Dermis blood vessel endothelial cell (primary cell): ENCODE results near the gene ZBTB7C. TPM values are rescaled to one million over a fixed set of nuclear protein-coding genes. Genes with fewer than 3 reads are reported as not detected.

Experiments
- DNase-seq: peaks from one replicate; pipeline ENCODE4 v3.0.0; 2010
- total RNA-seq: library from RNA; depleted of rRNA; stranded (reverse); fragments of >200 nt; gene quantifications from 2 replicates; pipeline ENCODE4 v1.2.3, GENCODE V29; 2014

Gene ZBTB7C
- total RNA-seq, 1 donor from 2014 or later: not detected

DNA sequence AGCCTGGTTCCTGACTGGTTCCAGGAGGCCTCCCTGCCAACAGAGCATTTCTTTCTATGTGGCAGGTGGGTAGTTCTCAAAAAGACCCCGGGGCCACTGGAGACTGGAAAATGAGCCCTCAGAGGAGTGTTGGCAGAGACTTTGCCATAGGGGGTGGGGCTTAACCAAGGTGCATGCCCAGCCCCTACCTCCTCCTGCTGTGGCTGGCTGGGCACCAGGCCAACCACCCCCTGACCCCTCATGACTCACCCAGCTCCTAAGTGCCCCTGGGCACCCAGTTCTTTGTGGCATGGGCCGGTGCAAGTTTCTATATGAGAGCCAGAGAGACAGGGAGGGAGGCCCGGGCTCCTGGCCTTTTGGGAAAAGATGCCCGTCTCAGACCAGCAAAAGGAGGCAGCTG lies 380.5 kb downstream of the ZBTB7C start:
- no peak for DNase-seq

DNA sequence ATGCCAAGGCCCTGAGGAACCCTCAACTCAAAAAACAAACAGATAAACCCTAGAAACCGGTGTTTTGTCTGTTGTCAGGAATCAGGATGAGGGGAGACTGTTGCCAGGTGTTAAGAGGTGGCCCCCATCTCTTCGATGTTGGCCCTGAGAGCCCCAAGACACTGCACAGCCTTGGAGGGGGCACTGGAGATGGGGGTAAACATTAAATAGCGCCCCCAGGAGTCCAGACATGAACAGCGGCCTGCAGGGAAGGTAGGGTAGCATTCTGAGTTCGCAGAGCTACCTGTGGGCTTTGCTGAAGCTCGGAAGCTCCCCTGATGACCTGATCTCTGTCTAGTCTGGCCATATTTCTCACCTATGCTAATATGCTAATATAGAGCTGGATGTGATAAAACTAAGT lies 381.1 kb downstream of the ZBTB7C start:
- DNase-seq: no peak

DNA sequence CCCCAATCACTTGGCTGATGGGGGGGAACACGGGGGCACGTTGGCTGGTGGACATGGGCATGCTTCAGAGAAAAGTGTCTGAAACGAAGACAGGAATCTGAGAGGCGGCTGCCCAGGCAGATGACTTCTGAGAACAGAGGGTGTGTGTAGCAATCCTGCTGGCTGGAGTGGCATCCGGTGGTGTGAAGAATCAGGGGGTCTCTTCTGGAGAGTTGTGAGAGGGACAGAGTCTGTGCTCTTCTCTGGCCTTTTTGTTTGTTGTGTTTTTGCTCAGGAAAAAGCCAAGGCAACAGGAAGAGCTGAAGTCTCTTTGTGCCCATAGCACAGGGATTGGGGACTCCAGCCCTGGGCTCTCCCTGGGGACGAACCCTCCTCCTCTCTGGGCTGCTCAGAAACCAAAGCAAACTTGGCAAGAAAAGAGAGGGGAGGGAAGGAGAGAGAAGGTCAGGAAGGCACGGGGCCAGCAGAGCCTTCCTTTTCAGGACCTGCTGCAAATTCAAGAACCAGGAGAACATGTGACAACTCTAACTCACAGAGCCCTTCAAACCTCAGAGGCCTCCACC lies 381.7 kb downstream of the ZBTB7C start:
- no peak for DNase-seq

DNA sequence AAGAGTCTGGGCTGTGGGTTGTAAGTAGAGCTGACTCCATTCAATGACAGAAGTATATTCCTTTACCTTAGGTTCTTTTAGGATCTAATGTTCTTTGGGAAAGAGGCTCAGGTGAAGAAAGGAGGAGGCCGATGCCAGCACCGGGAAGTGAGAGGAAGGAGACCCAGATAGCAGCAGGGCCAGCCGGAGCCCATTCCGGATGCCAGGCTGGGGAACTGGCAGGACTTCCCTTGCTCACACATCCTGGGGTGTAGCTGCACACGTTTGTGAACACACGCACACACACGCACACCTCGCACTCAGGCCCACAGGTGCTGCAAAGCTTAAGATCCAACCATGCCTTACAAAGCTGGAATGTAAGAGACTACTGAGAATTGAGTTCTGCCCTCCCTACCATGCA lies 383.0 kb downstream of the ZBTB7C start:
- DNase-seq: peak; percentile 13

DNA sequence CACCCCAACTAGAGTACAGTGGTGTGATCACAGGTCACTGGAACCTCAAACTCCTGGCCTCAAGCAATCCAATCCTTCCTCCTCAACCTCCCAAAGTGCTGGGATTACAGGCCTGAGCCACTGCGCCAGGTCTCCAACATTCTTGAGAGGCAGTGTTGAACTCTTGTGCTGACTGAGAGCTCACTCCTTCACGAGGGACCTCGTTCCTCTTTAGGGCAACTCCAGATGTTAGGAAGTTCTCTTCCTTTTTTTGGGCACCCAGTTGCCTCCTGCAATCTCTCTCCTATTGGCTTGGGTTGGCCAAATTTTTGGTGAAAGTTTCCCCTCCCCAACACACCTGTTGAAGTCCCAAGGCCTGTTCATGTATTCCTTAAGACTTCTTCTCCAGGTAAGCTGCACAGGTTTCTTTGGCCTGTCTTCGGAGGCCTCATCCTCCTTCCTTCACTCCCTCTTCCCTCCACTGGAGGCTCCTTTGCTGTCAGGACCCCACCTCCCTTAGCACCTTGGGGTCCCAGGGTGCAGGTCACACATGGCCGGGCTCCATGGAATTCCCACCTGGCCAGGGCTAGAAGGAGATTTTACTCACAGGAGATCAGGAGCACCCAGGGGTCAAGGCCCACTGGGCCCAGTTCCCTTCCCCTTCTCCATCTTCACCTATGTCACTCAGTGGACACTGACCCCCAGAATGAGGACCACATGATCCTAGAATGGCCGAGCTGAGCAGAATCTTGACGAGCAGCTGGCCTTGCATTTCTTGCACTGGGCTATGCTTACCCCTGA lies 384.1 kb downstream of the ZBTB7C start:
- DNase-seq: no peak

DNA sequence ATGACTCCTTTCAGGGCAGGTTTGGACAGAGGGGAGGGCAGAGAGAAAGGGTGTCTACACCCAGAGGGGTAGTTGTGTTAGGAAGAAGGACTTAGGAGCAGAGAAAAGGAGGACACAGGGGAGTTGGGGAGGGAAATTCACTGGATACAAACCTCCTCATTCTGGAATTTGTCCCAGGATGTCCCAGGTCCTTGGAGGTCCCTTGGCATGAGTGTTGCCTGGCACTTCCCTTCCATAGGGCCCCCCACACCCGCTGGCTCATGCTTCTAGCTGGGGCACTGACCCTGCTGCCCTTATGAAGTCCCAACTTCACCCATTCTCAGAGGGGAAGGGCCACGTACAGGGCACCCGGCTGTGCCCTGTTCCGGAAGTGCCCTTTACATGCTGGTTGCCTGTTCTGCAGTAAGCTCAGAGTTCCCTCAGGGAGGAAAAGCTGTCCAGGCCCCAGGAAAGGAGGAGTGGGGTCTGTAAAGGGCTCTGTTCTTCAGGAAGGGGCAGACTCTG lies 385.1 kb downstream of the ZBTB7C start:
- DNase-seq: no peak

DNA sequence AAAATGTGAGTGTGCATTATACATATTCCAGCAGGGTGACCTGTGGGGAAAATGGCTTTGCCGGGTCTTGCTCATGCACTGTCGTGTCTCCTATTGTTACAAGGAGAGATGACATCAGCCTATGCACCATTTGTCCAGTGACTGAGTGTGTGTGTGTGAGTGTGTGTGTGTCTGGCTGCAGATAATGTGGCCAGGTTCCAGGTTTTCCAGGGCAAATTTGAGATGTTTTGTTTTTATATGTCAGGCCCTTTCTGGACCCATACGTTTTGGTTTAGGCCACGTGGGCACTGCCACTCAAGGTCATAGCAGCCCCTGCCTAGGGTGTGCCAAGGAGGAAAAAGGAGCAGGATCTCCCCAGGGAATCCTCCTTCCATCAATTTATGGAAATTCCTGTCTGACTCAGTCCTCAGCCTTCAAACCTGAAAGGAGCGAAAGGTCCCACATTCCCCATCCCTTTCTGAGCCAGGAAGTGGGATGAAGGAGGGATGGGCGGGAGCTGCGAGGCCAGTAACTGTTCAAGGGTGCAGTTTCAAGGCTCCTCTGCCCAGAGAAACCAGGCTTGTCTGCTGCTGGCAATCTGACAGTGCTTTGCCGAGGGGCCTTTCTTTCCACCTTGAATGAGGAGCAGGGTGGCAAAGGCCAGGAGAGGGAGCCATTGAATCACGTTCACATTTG lies 385.7 kb downstream of the ZBTB7C start:
- peak; percentile 91 for DNase-seq

DNA sequence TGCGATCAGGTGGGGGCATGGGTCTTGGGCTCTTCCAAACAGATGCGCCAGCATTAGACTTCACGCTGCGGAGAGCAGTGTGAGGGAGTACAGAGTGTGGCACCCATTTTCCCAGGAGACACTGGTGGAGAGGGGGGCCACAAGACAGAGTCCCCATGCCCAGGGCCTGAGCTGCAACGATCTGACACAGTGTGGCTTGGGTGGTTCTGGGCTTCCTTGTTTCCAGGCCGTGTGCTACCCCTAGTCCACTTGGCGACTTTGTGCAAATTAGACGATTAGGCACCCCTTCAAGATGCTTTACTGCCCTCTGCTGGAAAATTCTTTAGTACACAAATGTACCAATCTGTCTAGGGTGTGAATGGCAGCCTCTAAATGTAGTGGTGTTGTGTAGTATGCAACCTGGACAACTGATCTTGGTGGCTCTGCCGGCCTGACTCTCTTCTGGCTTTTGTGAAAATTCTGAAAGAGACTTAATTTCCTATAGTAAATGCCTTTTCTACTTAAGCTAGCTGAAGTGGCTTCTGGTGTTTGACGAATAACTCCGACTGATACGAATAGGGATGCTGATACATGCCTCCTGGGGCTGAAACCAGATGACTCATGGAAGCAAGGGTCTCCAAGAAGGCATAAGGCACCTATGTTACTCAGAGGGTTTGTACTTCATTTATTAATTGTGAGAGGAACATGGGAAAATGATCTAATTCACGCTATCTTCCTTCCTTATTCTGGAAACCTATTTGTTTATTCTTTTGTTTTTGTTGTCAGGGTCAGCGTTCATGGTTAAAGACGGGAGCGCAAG lies 386.5 kb downstream of the ZBTB7C start:
- peak; percentile 86 for DNase-seq

DNA sequence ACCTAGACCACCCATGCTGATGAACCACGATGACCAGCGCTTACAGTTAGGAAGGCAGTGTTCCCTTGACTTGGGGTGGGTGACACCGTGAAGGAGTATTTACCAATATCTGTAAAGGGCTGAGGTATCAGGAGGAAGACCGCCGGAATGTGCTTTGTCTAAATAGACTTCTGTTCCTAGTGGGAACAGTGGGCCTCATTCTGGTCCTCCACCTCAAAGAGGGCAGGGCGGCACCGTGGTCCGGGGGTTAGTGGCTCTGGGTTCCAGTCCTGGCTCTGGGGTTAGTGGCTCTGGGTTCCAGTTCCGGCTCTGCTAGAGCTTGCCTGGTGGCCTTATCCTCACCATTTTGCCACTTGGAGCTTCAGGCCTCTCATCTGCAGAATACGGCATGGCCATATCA lies 387.2 kb downstream of the ZBTB7C start:
- DNase-seq: no peak

DNA sequence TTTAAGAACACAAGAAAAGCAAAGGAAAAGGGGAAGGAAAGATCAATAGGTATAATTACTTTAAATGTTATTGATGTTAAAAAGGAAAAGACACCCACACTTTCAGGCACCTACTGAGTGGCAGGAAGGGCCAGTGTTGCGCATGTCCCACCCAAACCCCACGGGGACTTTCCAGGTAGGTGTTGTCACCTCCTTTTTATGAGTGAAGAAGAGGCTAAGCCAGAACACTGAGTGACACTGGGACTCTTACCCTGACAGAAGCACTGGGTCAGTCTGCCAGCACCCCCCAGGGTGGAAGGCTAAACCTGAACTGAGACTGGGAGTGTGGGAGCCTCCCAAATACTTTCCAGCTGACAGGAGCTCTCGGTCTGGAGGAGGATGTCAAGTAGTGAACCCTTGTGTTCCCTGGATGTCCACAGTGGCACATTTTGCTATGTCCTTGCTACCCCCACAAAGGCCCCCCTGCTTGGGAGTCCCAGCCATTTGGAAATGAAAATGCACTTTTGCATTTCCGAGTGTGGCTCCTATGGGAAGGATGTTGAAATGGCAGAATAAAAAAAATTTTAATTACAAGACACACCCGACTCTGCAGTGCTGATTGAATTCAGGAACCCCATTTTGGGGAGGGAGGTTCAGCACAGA lies 387.8 kb downstream of the ZBTB7C start:
- no peak for DNase-seq

DNA sequence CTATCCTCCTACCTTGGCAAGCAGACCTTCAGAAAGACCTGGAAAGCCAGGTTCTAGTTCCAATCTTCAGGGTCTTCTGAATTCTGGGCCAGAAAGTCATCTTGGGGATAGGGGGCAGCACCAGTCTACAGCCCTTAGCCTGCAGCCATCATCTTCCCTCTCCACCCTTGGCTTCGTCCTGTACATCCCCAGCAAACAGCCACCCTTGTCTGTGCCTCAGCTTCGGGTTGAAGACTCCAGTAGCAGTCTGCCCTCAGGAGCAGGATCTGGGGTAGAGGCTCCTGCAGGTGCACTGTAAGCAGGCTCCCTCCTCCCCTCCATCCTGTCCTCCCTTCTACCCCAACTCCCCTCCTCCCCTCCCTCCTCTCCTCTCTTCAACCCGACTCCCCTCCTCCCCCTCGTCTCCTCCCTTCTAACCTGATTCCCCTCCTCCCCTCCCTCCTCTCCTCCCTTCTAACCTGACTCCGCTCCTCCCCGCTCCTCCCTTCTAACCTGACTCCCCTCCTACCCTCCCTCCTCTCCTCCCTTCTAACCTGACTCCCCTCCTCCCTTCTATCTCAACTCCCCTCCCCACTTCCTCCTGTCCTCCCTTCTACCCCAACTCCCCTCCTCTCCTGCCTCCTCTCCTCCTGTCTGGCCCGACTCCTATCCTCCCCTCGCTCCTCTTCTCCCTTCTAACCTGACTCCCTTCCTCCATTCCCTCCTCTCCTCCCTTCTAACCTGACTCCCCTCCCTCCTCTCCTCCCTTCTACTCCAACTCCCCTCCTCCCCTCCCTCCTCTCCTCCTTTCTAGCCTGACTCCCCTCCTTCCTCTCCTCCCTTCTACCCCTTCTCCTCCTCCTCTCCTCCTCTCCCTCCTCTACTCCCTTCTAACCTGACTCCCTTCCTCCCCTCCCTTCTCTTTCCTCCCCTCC lies 388.6 kb downstream of the ZBTB7C start:
- no peak for DNase-seq

DNA sequence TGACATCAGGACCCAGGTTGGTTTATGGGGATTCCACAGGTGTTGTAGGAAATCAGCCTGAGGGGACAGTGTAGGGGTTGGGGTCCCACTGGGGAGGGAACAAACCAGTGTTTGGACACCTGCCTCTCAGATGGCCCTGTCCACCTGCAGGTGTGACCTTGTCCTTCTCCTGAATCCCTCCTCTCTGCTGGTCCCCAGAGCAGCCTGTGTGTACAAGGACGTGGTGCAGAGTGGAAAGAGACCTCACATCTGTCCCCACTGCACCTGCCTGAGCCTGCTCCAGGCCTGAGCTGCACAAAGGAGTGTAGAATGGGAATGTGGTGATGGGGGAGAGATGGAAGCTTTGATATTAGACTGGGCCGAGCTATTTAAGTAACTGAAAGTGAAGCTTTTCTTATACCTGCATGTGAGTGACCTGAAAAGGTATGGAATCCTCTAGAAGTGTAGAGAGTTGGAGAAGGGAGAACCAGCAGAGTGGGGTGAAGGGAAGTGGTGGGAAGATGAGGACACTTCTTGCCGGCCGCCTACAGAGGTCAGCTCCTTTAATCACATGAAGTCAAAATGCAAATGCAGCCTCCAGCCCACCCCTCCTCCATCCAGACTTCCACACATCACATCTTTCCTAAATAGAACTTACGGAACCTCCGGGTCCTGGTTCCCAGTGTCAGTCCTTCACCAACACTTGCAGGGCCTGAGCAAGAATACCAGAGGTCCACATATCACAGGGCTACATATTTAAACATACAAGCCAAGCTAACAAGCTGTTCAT lies 389.4 kb downstream of the ZBTB7C start:
- no peak for DNase-seq

DNA sequence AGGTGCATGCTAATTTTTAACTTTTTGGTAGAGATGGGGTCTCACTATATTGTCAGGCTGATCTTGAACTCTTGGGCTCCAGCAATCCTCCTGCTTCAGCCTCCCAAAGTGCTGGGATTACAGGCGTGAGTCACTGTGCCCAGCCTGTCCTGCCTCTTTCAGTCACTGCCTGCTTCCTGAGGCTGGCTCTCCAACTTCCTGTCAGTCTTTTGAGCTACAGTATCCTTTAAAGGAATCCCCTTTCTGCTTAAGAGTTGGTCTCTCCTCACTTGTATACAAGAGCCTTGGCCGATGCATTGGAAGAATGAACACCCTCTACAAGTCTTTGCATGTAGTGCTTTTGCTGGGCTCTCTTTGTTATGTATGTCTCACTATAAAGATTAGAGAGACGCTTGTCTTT lies 390.3 kb downstream of the ZBTB7C start:
- DNase-seq: peak; percentile 31

DNA sequence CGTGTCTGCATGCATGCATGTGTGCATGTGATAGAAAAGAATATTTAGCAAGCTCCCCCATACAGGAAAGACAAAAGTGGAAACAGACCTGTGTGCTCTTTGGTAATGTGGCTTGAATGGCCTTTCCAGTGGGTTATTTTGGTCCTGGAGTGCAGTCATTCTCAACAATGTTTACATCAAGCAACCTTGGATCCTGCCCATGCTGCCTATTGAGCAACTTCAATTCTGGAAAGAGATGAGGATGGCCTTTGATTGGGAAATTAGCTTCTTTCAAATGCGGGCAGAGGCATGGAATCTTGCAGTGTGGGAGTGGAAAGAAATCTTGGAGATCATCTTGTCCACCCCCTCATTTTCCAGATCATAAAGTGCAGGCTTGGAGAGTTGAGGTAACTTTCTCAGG lies 391.5 kb downstream of the ZBTB7C start:
- DNase-seq: no peak

DNA sequence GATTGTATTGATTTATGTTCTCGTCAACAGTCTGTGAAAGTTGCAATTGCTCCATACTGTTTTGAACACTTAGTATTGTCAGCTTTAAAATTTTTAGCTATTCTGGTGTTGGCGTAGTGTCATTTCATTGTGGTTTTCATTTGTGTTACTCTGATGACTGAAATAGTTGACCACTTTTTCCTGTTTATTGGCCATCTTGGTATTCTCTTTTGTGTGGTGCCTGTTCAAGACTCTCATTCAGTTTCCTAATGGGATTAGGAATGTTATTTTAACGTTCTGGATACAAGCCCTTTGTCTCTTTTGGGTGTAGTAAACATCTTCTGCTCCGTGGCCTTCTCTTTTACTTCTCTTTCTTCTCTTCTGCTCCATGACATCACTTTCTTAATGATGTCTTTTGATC lies 396.0 kb downstream of the ZBTB7C start:
- DNase-seq: no peak

DNA sequence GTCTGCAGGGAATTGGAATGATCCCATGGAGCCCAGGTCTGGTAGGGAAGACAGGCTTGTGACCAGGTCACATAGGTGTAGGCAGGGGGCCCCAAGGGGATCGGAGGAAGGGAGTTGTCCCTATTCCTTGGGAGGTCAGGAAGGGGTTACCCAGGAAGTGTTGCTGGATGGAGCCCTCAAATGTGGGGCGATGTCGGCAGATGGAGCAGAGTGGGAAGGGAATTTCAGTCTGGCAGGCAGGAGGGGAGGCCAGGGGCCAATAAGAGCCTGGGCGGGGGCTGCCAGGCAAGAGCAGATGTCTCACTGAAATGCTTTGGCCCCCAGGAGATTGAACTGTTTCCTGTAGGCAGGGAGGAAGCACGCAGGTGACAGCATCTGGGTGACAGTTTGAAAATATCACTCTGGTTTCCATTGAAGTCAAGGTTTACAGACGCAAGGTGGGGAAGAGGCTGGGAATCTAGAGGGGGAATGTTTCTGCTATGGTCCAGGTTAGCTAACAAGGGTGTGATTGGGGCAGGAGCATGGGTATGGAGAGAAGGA lies 397.2 kb downstream of the ZBTB7C start:
- DNase-seq: no peak

DNA sequence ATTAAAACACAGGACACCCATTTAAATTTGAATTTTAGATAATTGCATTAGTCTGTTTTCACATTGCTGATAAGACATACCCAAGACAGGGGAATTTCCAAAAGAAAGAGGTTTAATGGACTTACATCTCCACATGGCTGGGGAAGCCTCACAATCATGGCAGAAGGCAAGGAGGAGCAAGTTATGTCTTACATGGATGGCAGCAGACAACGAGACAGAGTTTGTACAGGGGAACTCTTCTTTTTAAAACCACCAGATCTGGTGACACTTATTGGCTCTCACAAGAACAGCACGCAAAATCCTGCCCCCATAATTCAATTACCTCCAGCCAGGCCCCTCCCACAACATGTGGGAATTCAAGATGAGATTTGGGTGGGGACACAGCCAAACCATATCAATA lies 398.9 kb downstream of the ZBTB7C start:
- no peak for DNase-seq

DNA sequence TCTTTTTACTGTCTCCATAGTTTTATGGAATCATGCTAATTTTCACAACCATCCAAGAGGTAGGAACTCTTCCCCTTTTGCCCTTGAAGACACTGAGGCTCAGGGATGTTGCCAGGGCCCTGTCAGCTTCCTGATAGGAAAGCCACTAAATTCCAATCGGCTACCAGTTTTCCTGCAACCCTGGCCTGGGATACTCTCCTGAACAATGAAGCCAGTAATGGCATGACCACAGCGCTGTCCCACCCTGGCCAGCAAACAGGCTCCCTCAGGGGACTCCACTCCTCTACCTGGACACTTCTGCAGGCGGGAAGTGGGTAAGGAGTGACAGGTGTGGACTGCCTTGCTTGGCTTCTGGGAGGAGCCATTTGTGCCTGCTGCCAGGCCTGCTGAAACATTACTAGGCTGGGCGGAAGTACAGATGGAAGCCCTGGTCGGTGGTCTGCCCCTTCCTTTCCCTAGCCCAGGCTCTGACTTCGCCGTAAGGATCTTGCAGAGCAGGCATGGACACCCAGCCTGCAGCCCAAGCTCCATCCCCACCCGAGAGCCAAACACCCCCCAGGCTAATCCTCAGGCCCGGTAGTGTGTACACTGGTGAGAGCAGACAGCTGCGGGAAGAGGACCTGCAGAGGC lies 400.0 kb downstream of the ZBTB7C start:
- DNase-seq: no peak

DNA sequence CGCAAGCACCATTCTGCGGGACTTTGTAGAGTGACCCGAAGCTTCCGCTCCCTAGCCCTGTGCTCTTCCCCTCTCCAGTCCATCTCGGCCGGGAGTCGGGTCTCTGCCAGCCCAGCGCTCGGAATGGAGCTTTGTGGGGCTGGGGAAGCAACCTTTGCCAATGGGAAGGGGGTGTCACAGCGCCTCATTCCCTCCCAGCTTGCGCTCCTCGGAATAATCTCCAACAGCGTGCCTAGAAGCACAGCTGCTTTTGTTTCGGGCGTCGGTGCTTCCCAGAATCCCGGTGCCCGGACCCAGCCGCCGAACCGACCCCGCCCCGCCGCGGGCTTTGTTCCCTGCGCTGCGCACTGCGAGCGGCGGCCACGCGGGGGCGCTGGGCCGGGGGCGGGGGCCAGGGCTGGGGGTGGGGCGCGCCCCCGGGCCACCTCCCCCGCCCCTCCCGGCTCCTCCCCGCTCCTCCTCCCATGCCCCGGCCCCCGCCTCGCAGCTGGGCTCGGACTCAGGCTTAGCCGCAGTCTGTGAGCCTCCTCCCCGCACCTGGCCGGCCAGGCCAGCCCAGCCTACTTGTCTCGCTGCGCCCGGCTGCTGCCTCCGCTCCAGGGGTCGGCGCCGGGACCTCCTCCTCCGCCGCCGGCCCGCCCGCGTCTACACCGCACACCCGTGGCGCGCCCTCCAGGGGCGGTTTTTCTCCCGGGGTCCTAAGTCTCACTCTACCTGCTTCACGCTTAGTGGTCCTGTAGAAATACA lies 401.1 kb downstream of the ZBTB7C start:
- DNase-seq: peak; percentile 78
